ENCODE measurements around the gene FGF12.

Gene FGF12

GRCh38 chr3:192482391-192482790 lies 244.9 kb downstream of the FGF12 start:
- H3K9ac ChIP-seq (ENCODE audit: insufficient read length, low read depth), result no peak overlapping the region
- no peak overlapping the region for H3K4me3 ChIP-seq (ENCODE audit: insufficient read length, low read depth)
- H3K36me3 ChIP-seq (ENCODE audit: insufficient read depth, insufficient read length, low read length), result no peaks in the 10 kb centered on the region
- DNase-seq (ENCODE audit: low read depth, low spot score), result no peak
- TF ChIP-seq YY1 (IDR thresholded peaks at IDR 0.05; ENCODE audit: insufficient read depth, insufficient read length) (no peak), SUZ12 (IDR thresholded peaks at IDR 0.05; ENCODE audit: extremely low read depth, insufficient read depth, insufficient read length) (no peak), ZNF274 (IDR thresholded peaks at IDR 0.05; ENCODE audit: low read depth, low read length) (no peak)
- H3K9me3 ChIP-seq (ENCODE audit: insufficient read depth, low read length), result no peaks in the 10 kb centered on the region
- H3K4me1 ChIP-seq (ENCODE audit: insufficient read depth, insufficient read length), result no peaks in the 10 kb centered on the region
- no peaks in the 10 kb centered on the region for H3K27me3 ChIP-seq (ENCODE audit: insufficient read depth, insufficient read length)

- Histone ChIP-seq H3K9ac (ENCODE audit: insufficient read length, low read depth) (no peak overlapping the region), H3K9me3 (ENCODE audit: insufficient read depth, low read length) (no peaks in the 10 kb centered on the region), H3K4me1 (ENCODE audit: insufficient read depth, insufficient read length) (no peaks in the 10 kb centered on the region), H3K27me3 (ENCODE audit: insufficient read depth, insufficient read length) (no peaks in the 10 kb centered on the region), H3K36me3 (ENCODE audit: insufficient read depth, insufficient read length, low read length) (no peaks in the 10 kb centered on the region), H3K4me3 (ENCODE audit: insufficient read length, low read depth) (no peak overlapping the region)
- DNase-seq (ENCODE audit: low read depth, low spot score), result no peak
- TF ChIP-seq YY1 (IDR thresholded peaks at IDR 0.05; ENCODE audit: insufficient read depth, insufficient read length) (no peak), ZNF274 (IDR thresholded peaks at IDR 0.05; ENCODE audit: low read depth, low read length) (no peak), SUZ12 (IDR thresholded peaks at IDR 0.05; ENCODE audit: extremely low read depth, insufficient read depth, insufficient read length) (no peak)
These were observed 245.7 kb downstream of the FGF12 start for GRCh38 chr3:192481638-192482037.

GRCh38 chr3:192467230-192468140 lies 259.9 kb downstream of the FGF12 start:
- H3K4me3 ChIP-seq (ENCODE audit: insufficient read length, low read depth), result no peak overlapping the region
- peak; percentile 69 for DNase-seq (ENCODE audit: low read depth, low spot score)
- H3K27me3 ChIP-seq (ENCODE audit: insufficient read depth, insufficient read length), result peaks cover 8% of the 10 kb centered on the region
- no peaks in the 10 kb centered on the region for H3K4me1 ChIP-seq (ENCODE audit: insufficient read depth, insufficient read length)
- no peaks in the 10 kb centered on the region for H3K36me3 ChIP-seq (ENCODE audit: insufficient read depth, insufficient read length, low read length)
- no peaks in the 10 kb centered on the region for H3K9me3 ChIP-seq (ENCODE audit: insufficient read depth, low read length)
- no peak for TF ChIP-seq ZNF274 (IDR thresholded peaks at IDR 0.05; ENCODE audit: low read depth, low read length)
- no peak for TF ChIP-seq SUZ12 (IDR thresholded peaks at IDR 0.05; ENCODE audit: extremely low read depth, insufficient read depth, insufficient read length)
- no peak for TF ChIP-seq YY1 (IDR thresholded peaks at IDR 0.05; ENCODE audit: insufficient read depth, insufficient read length)
- H3K9ac ChIP-seq (ENCODE audit: insufficient read length, low read depth), result no peak overlapping the region

- no peaks in the 10 kb centered on the region for H3K9me3 ChIP-seq (ENCODE audit: insufficient read depth, low read length)
- H3K4me1 ChIP-seq (ENCODE audit: insufficient read depth, insufficient read length), result no peaks in the 10 kb centered on the region
- H3K36me3 ChIP-seq (ENCODE audit: insufficient read depth, insufficient read length, low read length), result no peaks in the 10 kb centered on the region
- TF ChIP-seq SUZ12 (IDR thresholded peaks at IDR 0.05; ENCODE audit: extremely low read depth, insufficient read depth, insufficient read length) (no peak), ZNF274 (IDR thresholded peaks at IDR 0.05; ENCODE audit: low read depth, low read length) (no peak), YY1 (IDR thresholded peaks at IDR 0.05; ENCODE audit: insufficient read depth, insufficient read length) (no peak)
- no peaks in the 10 kb centered on the region for H3K27me3 ChIP-seq (ENCODE audit: insufficient read depth, insufficient read length)
- no peak overlapping the region for H3K4me3 ChIP-seq (ENCODE audit: insufficient read length, low read depth)
- DNase-seq (ENCODE audit: low read depth, low spot score), result no peak
- H3K9ac ChIP-seq (ENCODE audit: insufficient read length, low read depth), result no peak overlapping the region
These were observed 278.3 kb downstream of the FGF12 start for GRCh38 chr3:192449036-192449435.

- Histone ChIP-seq H3K4me3 (ENCODE audit: insufficient read length, low read depth) (no peak overlapping the region), H3K27me3 (ENCODE audit: insufficient read depth, insufficient read length) (no peaks in the 10 kb centered on the region), H3K9me3 (ENCODE audit: insufficient read depth, low read length) (no peaks in the 10 kb centered on the region), H3K9ac (ENCODE audit: insufficient read length, low read depth) (no peak overlapping the region), H3K4me1 (ENCODE audit: insufficient read depth, insufficient read length) (no peaks in the 10 kb centered on the region), H3K36me3 (ENCODE audit: insufficient read depth, insufficient read length, low read length) (no peaks in the 10 kb centered on the region)
- no peak for DNase-seq (ENCODE audit: low read depth, low spot score)
- no peak for TF ChIP-seq SUZ12 (IDR thresholded peaks at IDR 0.05; ENCODE audit: extremely low read depth, insufficient read depth, insufficient read length)
- TF ChIP-seq YY1 (IDR thresholded peaks at IDR 0.05; ENCODE audit: insufficient read depth, insufficient read length), result no peak
- TF ChIP-seq ZNF274 (IDR thresholded peaks at IDR 0.05; ENCODE audit: low read depth, low read length), result no peak
These were observed 281.3 kb downstream of the FGF12 start for GRCh38 chr3:192445770-192446644.

- TF ChIP-seq ZNF274 (IDR thresholded peaks at IDR 0.05; ENCODE audit: low read depth, low read length) (no peak), YY1 (IDR thresholded peaks at IDR 0.05; ENCODE audit: insufficient read depth, insufficient read length) (no peak), SUZ12 (IDR thresholded peaks at IDR 0.05; ENCODE audit: extremely low read depth, insufficient read depth, insufficient read length) (no peak)
- H3K4me3 ChIP-seq (ENCODE audit: insufficient read length, low read depth), result no peak overlapping the region
- no peak overlapping the region for H3K9ac ChIP-seq (ENCODE audit: insufficient read length, low read depth)
These were observed 282.6 kb downstream of the FGF12 start for GRCh38 chr3:192444791-192445106.

More at GRCh38 chr3:192444791-192445106, 282.6 kb downstream of the FGF12 start:
- no peak for DNase-seq (ENCODE audit: low read depth, low spot score)
- no peaks in the 10 kb centered on the region for H3K27me3 ChIP-seq (ENCODE audit: insufficient read depth, insufficient read length)
- no peaks in the 10 kb centered on the region for H3K4me1 ChIP-seq (ENCODE audit: insufficient read depth, insufficient read length)
- H3K9me3 ChIP-seq (ENCODE audit: insufficient read depth, low read length), result no peaks in the 10 kb centered on the region
- H3K36me3 ChIP-seq (ENCODE audit: insufficient read depth, insufficient read length, low read length), result no peaks in the 10 kb centered on the region
